Psoas muscle (tissue), 8 donors: ENCODE measurements around the gene SIK3. TPM values are rescaled to one million over a fixed set of nuclear protein-coding genes. Genes with fewer than 3 reads are reported as not detected.

Experiments used
- ATAC-seq, 4 donors: fragments of 200-7000 bp; cut with Tn5 transposase; one replicate each; pipeline ENCODE4 v1.9.1; 2020; ENCODE audit warnings: moderate library complexity in 3 of 4, mild to moderate bottlenecking in 2 of 4
- DNase-seq, 2 donors: peaks; one replicate each; pipeline ENCODE4 v3.0.0-alpha.2; 2020
- H3K27ac ChIP-seq: fragments of 200-600 bp; one replicate; pipeline ENCODE4 v1.8.0; 2022
- H3K27me3 ChIP-seq, 3 donors: fragments of 200-600 bp in 1 of 3; one replicate each; pipeline versions ENCODE4 v1.6.1 to v1.8.0; 2013 to 2022; ENCODE audit warnings: low read length in 2 of 3, mild to moderate bottlenecking in 2 of 3, moderate library complexity in 1 of 3; ENCODE audit not compliant: insufficient read depth in 3 of 3
- H3K36me3 ChIP-seq, 2 donors: fragments of 200-600 bp in 1 of 2; one replicate each; pipeline versions ENCODE4 v1.6.1 to v1.8.0; 2013 to 2022; ENCODE audit warnings: low read depth in 1 of 2, mild to moderate bottlenecking in 1 of 2, moderate library complexity in 1 of 2; ENCODE audit not compliant: insufficient read depth in 1 of 2
- H3K4me1 ChIP-seq: fragments of 200-600 bp; one replicate; pipeline ENCODE4 v1.8.0; 2022
- H3K4me3 ChIP-seq: fragments of 200-600 bp; one replicate; pipeline ENCODE4 v1.8.0; 2022; ENCODE audit warnings: mild to moderate bottlenecking
- H3K9me3 ChIP-seq: fragments of 200-600 bp; one replicate; pipeline ENCODE4 v1.8.0; 2022
- CTCF ChIP-seq: fragments of 200-600 bp; IDR thresholded peaks from one replicate; pipeline ENCODE4 v1.8.0; 2022; ENCODE audit warnings: antibody characterized with exemption
- WGBS, 3 donors: extraction: QIAGEN DNeasy Blood & Tissue Kit; methylation state at CpG; one replicate each; pipeline versions ENCODE4 v1.1.6 to v1.1.7; 2013; 5-methylcytosine and 5-hydroxymethylcytosine counted together
- intact Hi-C, 2 donors: fragments of 100-400 bp; cut with DNase I; formaldehyde crosslinking; loops; one replicate each; pipeline versions ENCODE4 v1.11.0 to v1.14.2; 2022
- polyA plus RNA-seq, 3 donors: library from polyadenylated mRNA; stranded (reverse); fragments of 200-250 nt; gene quantifications; one replicate each; pipeline ENCODE4 v1.2.3, GENCODE V29; 2013
- total RNA-seq, 4 donors: library from RNA; stranded (reverse); fragmentation: NEBNext Ultra II Directional in 2 of 4; extraction: Animal tissue kit (Norgen Biotek cat#: 25700) in 2 of 4; gene quantifications; one replicate each; pipeline versions ENCODE4 v1.2.1 to v1.2.4, GENCODE V29; 2021 to 2023
- donor health status: healthy with polysubstance abuse.
- donor health status: DM: no; HTN: no; CAD: no; lungs with moderate emphysema.
- donor health status: Bipolar disorder and iron deficiency.
- donor health status: healthy.
- donor health status: DM: yes; HTN: yes; CAD: no.
- donor health status: DM: no; HTN: no; CAD: no.
- donor health status: DM: no; HTN: no; CAD: no.
- donor health status: DM: yes; HTN: yes; CAD: no.

Gene SIK3
- total and polyA plus RNA-seq, 7 donors, result 16.3 to 47.4 (median 39.8) TPM

GRCh38 chr11:116847612-116848011, 250.6 kb downstream of the SIK3 start:
- Histone ChIP-seq H3K9me3 (no peaks in the 10 kb centered on the region), H3K4me3 (no peak overlapping the region), H3K27ac (no peak overlapping the region), H3K4me1 (peaks cover 12% of the 10 kb centered on the region), H3K36me3 (peaks cover 0 to 64% of the 10 kb centered on the region in 2 donors), H3K27me3 (no peaks in the 10 kb centered on the region)
- DNase-seq (no peak), ATAC-seq (no peak)
- no peak for TF ChIP-seq CTCF
- WGBS, 3 donors, result 97% methylated on average over 4 of the region's 4 CpGs
- intact Hi-C loops, result no loop called here

GRCh38 chr11:116844722-116845121, 253.5 kb downstream of the SIK3 start:
- H3K27me3 ChIP-seq, result no peaks in the 10 kb centered on the region
- intact Hi-C loops, result no loop called here
- no peak for TF ChIP-seq CTCF
- DNase-seq (no peak), ATAC-seq (peak in 2 of 4 donors; percentile 40 to 61)
- peaks cover 2% of the 10 kb centered on the region for H3K4me1 ChIP-seq
- H3K9me3 ChIP-seq, result no peaks in the 10 kb centered on the region
- 26 to 50% (median 44%) methylated on average over 4 of the region's 4 CpGs for WGBS, 3 donors
- peaks cover 0 to 59% of the 10 kb centered on the region in 2 donors for H3K36me3 ChIP-seq
- no peak overlapping the region for H3K4me3 ChIP-seq
- H3K27ac ChIP-seq, result no peak overlapping the region

GRCh38 chr11:116843661-116844060, 254.6 kb downstream of the SIK3 start:
- WGBS, 3 donors, result 94 to 98% (median 95%) methylated on average over 9 of the region's 9 CpGs
- H3K4me1 ChIP-seq, result peaks cover 2% of the 10 kb centered on the region
- H3K36me3 ChIP-seq, result peaks cover 0 to 48% of the 10 kb centered on the region in 2 donors
- peak in 1 of 2 donors; percentile 31 for DNase-seq
- H3K27ac ChIP-seq, result no peak overlapping the region
- intact Hi-C loops, result no loop called here
- H3K27me3 ChIP-seq, result no peaks in the 10 kb centered on the region
- no peak for TF ChIP-seq CTCF
- no peaks in the 10 kb centered on the region for H3K9me3 ChIP-seq
- H3K4me3 ChIP-seq, result no peak overlapping the region
- ATAC-seq, result no peak

- Histone ChIP-seq H3K9me3 (no peaks in the 10 kb centered on the region), H3K36me3 (peaks cover 0 to 41% of the 10 kb centered on the region in 2 donors), H3K27ac (no peak overlapping the region), H3K4me3 (no peak overlapping the region), H3K27me3 (no peaks in the 10 kb centered on the region), H3K4me1 (peaks cover 2% of the 10 kb centered on the region)
- ATAC-seq (no peak), DNase-seq (peak in 1 of 2 donors; percentile 23)
- WGBS, 3 donors, result 85 to 99% (median 90%) methylated on average over 4 of the region's 4 CpGs
- TF ChIP-seq CTCF, result no peak
- intact Hi-C loops, result no loop called here
Measured at GRCh38 chr11:116842909-116843308, 255.3 kb downstream of the SIK3 start.

- ATAC-seq, result no peak
- H3K9me3 ChIP-seq, result no peaks in the 10 kb centered on the region
- no peaks in the 10 kb centered on the region for H3K27me3 ChIP-seq
- TF ChIP-seq CTCF, result no peak
- 96 to 98% (median 98%) methylated on average over 4 of the region's 4 CpGs for WGBS, 3 donors
- no peak for DNase-seq
- H3K36me3 ChIP-seq, result peaks cover 0 to 33% of the 10 kb centered on the region in 2 donors
- H3K4me3 ChIP-seq, result no peak overlapping the region
- H3K4me1 ChIP-seq, result peaks cover 2% of the 10 kb centered on the region
- intact Hi-C loops, result no loop called here
- H3K27ac ChIP-seq, result no peak overlapping the region
Measured at GRCh38 chr11:116842117-116842516, 256.1 kb downstream of the SIK3 start.
